HK-2 (cell line): Measurements from ENCODE around the gene PIEZO1.
A peak's percentile ranks its signal among the peaks of the same experiment; 100 is the strongest.

Experiments
- DNase-seq: peaks from one replicate; pipeline ENCODE4 v3.0.0-alpha.2; 2018; ENCODE audit not compliant: unreplicated experiment

Gene PIEZO1

GRCh38 chr16:88702371-88703210, 82.4 kb downstream of the PIEZO1 start:
- DNase-seq = no peak

GRCh38 chr16:88701581-88702370, 83.2 kb downstream of the PIEZO1 start:
- no peak for DNase-seq

- DNase-seq = peak; percentile 71
Observed at GRCh38 chr16:88700636-88701482, 84.2 kb downstream of the PIEZO1 start.

- no peak for DNase-seq
Observed at GRCh38 chr16:88700322-88700635, 84.7 kb downstream of the PIEZO1 start.

- no peak for DNase-seq
Observed at GRCh38 chr16:88699180-88699579, 85.8 kb downstream of the PIEZO1 start.

- DNase-seq = no peak
Observed at GRCh38 chr16:88698646-88699045, 86.4 kb downstream of the PIEZO1 start.

- DNase-seq = no peak
Observed at GRCh38 chr16:88697831-88698615, 87.0 kb downstream of the PIEZO1 start.

- no peak for DNase-seq
Observed at GRCh38 chr16:88697116-88697830, 87.7 kb downstream of the PIEZO1 start.

GRCh38 chr16:88696441-88696840, 88.6 kb downstream of the PIEZO1 start:
- DNase-seq = no peak

- DNase-seq = no peak
Observed at GRCh38 chr16:88695753-88696152, 89.3 kb downstream of the PIEZO1 start.

GRCh38 chr16:88695218-88695617, 89.8 kb downstream of the PIEZO1 start:
- no peak for DNase-seq

GRCh38 chr16:88694221-88695087, 90.6 kb downstream of the PIEZO1 start:
- no peak for DNase-seq

- DNase-seq = no peak
Observed at GRCh38 chr16:88693420-88694177, 91.4 kb downstream of the PIEZO1 start.

- DNase-seq = no peak
Observed at GRCh38 chr16:88692861-88693260, 92.2 kb downstream of the PIEZO1 start.

- DNase-seq = no peak
Observed at GRCh38 chr16:88691924-88692560, 93.0 kb downstream of the PIEZO1 start.

GRCh38 chr16:88691129-88691813, 93.7 kb downstream of the PIEZO1 start:
- DNase-seq = no peak

GRCh38 chr16:88690341-88691128, 94.5 kb downstream of the PIEZO1 start:
- DNase-seq = no peak
